Activated CD4-positive, alpha-beta T cell treated with anti-CD3 and anti-CD28 coated beads for 48 hours (primary cell): ENCODE measurements around the gene LYZL4.

ENCODE experiments used
- DNase-seq: peaks from one replicate; pipeline ENCODE4 v3.0.0-alpha.2; 2020

The LYZL4 gene

GRCh38 chr3:42425736-42426407, 15.5 kb upstream of the LYZL4 start:
- DNase-seq: no peak

DNA sequence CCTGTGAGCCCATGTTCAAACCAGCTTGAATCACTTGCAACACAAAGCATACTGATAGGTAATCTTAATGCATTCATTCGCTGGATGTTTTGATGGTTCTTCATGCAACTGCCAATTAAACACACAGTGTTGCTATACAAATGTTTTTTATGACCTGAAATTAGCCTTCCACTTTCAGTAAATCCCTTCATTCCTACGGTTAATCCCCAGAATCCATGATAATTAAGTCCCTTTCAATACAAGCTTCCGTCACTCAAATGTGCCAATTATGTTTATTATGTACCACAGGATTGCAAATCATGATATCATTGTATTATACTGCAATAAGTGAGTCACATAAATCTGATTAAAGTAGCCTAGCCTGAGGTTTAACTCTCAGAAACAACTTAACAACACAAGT, 14.5 kb upstream of the LYZL4 start:
- DNase-seq: no peak

DNA sequence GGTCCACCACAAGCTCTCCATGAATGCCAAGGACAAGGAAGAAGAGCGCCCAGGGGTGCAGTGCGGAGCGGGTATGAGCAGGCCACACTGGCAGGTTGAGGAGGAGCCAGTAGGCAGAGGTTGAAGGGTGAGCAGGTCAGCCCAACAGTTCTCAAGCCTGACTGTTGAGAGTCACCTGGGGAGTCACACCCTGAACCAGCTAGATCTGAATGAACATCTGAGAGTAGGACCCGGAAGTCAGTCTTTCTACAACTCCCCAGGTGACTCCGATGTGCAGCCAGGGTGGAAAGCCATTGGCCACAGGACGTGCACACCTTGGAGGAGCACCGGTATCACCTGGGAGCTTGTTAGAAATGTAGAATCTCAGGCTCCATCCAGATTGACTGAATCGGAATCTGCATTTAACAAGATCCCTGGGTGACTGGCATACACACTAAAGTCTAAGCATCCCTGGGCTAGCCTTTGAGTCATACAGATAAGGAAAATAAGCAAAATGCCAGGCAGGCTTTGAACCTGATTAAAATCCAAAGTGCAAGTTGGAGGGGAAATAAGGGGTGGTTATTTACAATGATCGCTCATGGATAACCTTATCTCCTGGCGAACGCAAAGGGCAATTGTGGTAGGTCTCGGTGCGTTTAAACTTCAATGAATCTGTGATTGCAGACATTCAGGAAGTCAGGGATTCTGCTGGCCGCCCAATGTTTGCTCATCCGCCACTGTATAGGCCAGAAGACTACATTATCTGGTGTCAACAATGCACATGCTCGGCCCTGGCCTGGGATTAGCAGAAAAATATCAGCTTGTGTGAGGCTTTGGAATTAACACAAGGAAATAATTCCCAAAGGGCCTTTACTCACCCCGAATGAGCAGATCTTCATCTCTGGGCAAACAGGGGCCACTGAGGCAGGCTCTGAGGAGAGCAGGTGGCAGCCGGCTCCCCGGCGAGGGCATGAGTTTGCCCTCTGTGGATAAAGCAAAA, 11.7 kb upstream of the LYZL4 start:
- no peak for DNase-seq

DNA sequence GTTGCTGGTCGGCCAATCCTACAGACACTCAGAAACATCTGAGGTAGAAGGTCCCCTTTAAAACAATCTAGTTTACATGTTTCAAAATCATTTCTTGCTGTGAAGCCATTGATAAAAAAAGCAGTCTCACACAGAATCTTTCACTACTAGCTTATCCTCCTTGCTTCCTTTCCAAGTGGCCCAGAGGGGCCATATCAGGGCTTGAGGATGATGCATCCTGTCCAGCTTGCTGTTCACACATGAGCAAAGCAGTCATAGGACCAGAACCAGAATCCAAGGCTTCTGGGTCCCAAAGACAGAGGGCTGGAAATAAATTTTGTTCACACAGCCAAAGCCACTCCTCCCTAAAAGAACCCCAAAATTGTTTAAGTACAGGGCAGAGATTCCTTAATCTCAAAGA, 9.2 kb upstream of the LYZL4 start:
- DNase-seq: no peak

GRCh38 chr3:42412526-42413155, 2.2 kb upstream of the LYZL4 start:
- no peak for DNase-seq

DNA sequence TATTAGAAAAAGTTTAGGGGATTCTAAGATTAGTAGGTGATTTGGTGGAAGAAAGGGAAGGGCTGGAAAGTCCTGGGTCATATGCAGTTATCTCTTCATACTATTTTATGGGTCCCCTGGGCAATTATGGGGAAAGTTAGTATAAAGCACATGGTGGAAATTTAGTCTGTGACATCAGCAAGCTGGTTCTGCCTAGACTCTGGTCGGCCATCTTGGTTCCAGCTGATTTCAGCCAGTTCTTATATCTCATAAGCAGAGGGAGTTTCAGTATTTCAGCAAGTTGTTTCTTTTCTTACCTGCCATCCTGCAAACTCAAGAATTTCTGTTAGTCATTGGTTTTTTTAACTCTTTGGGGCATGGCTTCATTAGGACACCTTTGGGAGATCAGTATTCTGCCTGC, 1.0 kb upstream of the LYZL4 start:
- DNase-seq: no peak

- no peak for DNase-seq
These were observed 2.3 kb downstream of the LYZL4 start for GRCh38 chr3:42408156-42408555.

- no peak for DNase-seq
These were observed 3.5 kb downstream of the LYZL4 start for GRCh38 chr3:42406727-42407450.

DNA sequence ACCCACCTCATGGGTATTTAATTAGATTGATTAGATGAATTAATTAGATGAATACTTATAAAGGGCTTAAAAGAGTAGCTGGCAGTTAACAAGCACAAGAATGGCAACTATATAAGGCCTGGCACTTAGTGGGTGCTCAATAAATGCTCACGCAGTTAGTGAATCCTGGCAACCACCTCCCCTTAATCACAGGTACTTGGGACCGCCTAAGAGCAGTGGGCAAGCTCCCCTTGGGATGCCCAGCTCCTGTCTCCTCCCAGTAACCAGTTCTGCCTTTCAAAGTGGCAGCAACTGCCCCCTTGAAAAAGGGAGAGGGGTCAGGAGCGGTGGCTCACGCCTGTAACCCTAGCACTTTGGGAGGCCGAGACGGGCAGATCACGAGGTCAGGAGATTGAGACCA, 4.6 kb downstream of the LYZL4 start:
- no peak for DNase-seq

- no peak for DNase-seq
These were observed 6.7 kb downstream of the LYZL4 start for GRCh38 chr3:42403737-42404136.

DNA sequence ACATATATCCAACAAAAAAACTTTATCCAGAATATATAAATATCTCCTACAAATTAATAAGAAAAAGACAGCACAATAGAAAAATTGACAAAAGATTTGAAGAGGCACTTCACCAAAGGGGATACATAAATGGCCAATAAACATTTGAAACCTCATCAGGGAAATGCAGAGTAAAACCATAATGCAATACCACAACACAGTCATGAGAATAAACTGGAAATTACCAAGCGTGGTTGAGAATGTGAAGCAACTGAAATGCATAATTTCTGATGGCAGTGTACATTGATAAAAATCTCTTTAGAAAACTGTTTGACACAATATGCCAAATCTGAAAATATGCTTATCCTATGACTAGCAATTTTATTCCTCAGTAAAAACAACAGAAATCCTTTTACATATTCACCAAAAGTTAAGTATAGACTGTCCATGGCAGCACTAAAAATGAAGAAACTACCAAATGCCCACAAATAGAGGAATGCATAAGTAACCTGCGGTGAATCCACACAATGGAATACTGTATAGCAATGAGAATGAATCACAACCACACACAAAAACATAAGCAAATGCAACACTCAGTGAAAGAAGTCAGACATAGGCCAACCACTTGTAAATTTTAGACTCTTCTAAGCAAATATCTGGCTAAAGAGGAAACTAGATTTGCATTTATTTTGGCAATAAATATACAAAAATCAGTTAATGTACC, 7.9 kb downstream of the LYZL4 start:
- DNase-seq: no peak

GRCh38 chr3:42398080-42398479, 12.3 kb downstream of the LYZL4 start:
- no peak for DNase-seq

GRCh38 chr3:42397644-42398043, 12.8 kb downstream of the LYZL4 start:
- no peak for DNase-seq

DNA sequence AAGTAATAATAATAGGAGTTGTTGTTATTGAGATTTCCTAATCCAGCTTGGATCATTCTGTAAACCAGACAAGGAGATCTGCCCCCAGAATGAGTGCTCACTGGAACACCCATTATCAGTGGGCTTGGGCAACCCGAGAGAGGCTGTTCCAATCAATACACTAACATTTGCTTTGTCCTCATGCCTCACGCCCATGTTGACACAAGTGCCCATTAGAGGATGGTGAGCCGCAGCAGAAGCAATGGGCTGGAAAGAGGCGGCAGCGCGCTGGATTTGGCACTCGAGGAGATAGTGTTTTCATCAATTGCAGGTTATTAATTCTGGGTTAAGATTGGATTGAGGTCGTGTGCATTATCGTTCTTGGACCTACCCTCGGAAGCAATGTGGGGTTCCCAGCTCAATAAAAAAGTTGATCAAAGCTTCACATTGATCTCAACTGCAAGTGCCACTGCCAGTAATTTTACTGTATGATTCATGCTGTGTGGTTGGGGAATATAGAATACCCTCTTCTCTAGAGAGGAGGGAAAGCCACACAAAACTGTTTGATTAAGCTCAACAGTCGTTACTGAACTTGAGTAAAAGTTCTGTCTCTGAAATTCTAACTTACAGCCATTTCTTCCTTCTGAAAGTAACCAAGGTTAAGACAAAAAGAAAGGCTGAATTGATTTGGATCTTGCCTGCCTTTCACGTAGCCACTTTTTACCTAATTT, 15.7 kb downstream of the LYZL4 start:
- DNase-seq: no peak

DNA sequence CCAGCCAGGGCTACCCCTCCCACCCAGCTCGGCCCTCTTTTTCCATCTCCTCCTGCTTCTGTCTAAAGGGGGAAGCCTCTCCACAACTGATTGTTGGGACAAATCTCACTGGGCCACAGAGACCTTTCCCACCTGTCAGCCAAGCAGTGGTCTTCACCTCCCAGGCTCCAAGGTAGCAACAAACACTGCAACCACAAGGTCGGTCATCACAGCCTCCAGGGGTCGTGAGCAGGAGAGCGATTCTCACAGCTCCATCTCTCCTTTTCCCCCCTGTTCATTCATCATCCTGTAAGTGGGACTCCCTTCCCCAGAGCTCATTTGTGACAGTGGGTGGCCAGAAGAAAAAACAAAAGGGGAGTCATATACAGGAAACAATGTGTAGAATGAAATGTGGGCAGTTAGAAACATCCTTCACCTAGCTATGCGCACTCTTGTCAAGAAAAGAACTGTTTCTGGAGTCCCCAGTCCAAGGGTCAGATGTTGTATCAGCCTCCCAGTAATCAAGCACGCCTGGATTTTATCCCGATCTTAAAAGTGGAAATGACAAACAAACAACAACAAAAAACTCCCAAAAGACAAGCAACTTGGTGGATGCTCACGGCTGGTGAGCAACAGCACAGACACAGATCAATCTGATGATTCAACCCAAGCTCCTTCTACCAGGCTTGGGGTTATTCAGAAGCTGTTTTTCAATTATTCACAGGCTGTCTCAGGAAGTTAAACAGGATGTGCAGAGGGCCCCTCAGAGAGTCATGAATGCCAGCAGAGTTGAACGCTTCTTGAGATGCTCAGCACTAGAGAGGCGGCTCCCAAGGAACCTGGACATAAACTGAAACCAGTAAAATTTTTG, 22.4 kb downstream of the LYZL4 start:
- DNase-seq: peak; percentile 64

DNA sequence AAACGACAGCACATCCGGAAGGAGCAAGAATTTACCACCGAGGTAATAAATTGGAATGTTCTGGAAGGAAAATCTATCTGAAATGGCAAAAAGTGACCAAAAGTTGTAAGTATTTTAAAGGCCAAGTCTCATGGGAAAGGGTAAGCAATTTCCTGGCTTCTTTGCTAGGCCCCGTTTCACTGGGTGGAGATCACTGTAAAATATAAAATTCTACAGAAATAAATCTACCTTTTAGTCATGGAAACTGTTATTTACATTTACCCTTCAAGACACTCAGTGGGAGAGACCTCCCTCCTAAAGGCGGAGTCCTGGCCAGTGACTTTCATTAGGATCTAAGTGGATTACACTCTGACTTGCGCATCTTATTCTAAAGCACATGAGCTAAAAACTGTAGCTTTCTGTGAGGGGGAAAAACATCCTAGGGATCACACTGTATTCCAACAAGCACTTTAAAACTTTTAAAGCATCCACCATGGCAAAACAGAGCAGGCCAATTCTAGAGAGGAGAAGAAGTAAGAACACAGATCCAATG, 28.8 kb downstream of the LYZL4 start:
- DNase-seq: no peak

DNA sequence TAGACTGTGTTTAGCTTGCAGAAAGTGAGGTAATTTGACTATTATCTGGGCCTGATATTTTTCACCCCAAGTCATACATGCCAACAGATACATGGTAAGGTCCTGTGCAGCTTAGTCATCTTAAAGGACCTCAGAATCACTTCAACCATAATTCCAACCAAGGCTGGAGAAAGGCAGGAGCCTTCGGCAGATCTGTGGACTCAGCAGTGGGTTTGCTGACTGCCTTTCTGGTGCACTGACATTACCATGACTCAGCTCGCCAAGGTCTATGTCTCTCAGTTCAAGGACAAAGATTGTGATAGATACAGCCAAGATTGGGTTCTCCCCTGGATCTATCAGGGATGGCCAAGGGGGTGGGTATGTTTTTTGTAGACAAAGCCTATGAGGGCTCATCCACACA, 32.7 kb downstream of the LYZL4 start:
- DNase-seq: no peak

DNA sequence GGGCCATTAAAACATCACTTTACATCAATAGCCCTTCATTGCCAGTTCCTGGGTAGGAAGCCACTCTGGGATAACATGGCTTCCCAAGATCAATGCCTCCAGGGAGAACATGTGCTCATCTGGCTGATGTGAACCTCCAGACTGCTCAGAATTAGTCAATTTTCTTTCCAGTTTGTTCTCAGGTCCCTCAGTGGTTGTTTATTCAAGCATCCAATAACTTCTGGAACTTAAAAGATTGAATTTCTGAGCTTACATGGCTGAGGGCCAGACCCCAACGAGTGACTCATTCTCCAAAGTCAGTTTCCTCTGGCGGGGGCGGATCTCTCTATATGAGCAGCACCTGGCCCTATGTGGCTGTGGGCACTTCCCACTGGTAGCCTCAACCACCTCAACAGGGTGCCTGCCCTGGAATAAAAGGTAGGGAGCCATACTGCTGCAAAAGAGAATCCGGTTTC, 34.0 kb downstream of the LYZL4 start:
- DNase-seq: peak; percentile 85

GRCh38 chr3:42375121-42375800, 35.1 kb downstream of the LYZL4 start:
- no peak for DNase-seq

DNA sequence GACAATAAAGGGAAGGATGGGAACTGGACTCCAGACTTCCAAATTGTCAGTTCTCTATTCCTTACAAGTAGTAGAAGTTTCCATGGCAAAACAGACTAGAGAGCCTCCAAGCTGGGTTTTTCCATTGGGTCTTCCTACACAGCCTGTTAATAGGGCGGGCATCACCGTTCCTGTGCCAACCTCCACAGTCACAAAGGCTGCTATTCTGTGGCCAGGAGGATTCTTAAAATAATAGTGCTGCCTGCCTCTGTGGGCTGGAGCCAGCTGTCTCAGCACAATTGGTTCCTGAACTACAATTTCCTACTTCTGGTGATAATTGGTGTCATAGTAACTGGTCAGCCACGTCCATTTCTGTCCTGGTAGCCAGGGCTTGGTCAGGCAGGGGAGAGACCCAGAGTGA, 38.6 kb downstream of the LYZL4 start:
- DNase-seq: no peak
